Testis (tissue), 3 donors: ENCODE data around the gene ITPK1. TPM values are rescaled to one million over a fixed set of nuclear protein-coding genes. Genes with fewer than 3 reads are reported as not detected.

Experiments used
- DNase-seq: peaks from one replicate; pipeline ENCODE4 v3.0.0-alpha.2; 2019
- H3K27ac ChIP-seq, 2 donors: fragments of 200-600 bp; sonication (generic); one replicate each; pipeline ENCODE4 v1.5.1; 2019
- H3K27me3 ChIP-seq: fragments of 200-600 bp; sonication (generic); one replicate; pipeline ENCODE4 v1.5.1; 2019
- H3K36me3 ChIP-seq: fragments of 200-600 bp; sonication (generic); one replicate; pipeline ENCODE4 v1.5.1; 2017; ENCODE audit warnings: low read depth; ENCODE audit errors: missing control alignments
- H3K4me1 ChIP-seq: fragments of 200-600 bp; sonication (generic); one replicate; pipeline ENCODE4 v1.5.1; 2019
- H3K4me3 ChIP-seq, 2 donors: fragments of 200-600 bp; sonication (generic); one replicate each; pipeline ENCODE4 v1.5.1; 2017 to 2019
- H3K9me3 ChIP-seq: fragments of 200-600 bp; sonication (generic); one replicate; pipeline ENCODE4 v1.5.1; 2017
- POLR2A ChIP-seq: fragments of 450-650 bp; IDR thresholded peaks from one replicate; pipeline ENCODE4 v1.6.1; 2017; ENCODE audit warnings: antibody characterized with exemption, mild to moderate bottlenecking, moderate library complexity
- whole genome bisulfite sequencing, 2 donors: methylation state at CpG; one replicate each; pipeline ENCODE4 v1.1.5; 2018; 5-methylcytosine and 5-hydroxymethylcytosine counted together
- intact Hi-C: fragments of 100-400 bp; cut with DNase I; formaldehyde crosslinking; loops from one replicate; pipeline ENCODE4 v1.15.1; 2023; ENCODE audit warnings: low total_unique reads
- polyA plus RNA-seq: library from polyadenylated mRNA; stranded (reverse); fragments of 350-450 nt; fragmentation: Illumina TruSeq; extraction: RNeasy Lipid Tissue Mini Kit (QIAGEN cat#74804); gene quantifications from one replicate; pipeline ENCODE4 v1.2.3, GENCODE V29; 2014; ENCODE audit warnings: low read depth, low replicate concordance; ENCODE audit not compliant: insufficient read depth
- total RNA-seq, 2 donors: library from RNA; depleted of rRNA; stranded (reverse); fragments of >200 nt; gene quantifications; one replicate each; pipeline ENCODE4 v1.2.3, GENCODE V29; 2016
- TF ChIP-seq, protein P1 (sequence below), 3 experiments: fragments of 450-650 bp in 2 of 3; fragments of 200-600 bp in 1 of 3; sonication (generic) in 1 of 3; IDR thresholded peaks; one replicate each; pipeline ENCODE4 v1.5.1; 2016 to 2019; ENCODE audit warnings: antibody characterized with exemption in 3 of 3, mild to moderate bottlenecking in 2 of 3, moderate library complexity in 1 of 3

Gene ITPK1
- total and polyA plus RNA-seq, 3 donors from 2014 or later = 78.3 to 92.5 (median 90.6) TPM

DNA sequence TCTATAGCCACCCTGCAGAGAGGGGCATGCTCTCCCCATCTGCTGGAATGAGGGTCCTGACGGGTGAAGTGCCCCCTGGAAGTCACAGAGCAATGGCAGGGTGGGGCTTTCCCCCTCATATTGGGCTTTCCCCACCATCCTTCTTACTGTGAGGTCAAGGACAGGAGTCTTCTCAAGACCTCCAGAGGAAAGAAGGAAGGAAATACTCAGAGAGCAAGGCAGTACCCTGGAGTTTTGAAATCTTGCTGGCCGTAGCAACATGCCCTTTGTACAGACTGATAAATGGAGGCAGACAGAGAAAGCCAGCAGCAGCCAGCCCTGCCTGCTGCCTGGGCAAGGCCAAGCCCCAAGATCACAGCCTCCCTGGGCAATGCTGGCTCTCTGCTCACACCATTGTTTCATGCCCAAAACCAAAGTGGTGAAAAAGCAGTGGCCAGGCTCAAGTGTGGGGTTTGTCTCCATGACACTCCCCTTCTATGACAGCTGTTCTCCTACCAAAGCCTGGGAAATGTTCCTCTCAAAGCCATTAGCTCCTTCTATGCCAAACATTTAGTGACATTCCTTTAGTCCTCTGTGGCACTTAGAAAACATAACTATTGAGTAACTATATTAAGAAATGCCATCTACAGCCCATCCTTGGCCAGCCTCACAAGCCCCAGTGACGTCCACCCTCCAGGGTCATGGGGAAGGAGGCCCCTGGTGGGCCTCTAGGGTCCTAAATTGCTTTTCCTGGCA is 13.2 kb upstream of the ITPK1 start:
- no peak for TF ChIP-seq POLR2A
- TF ChIP-seq, protein P1, sequence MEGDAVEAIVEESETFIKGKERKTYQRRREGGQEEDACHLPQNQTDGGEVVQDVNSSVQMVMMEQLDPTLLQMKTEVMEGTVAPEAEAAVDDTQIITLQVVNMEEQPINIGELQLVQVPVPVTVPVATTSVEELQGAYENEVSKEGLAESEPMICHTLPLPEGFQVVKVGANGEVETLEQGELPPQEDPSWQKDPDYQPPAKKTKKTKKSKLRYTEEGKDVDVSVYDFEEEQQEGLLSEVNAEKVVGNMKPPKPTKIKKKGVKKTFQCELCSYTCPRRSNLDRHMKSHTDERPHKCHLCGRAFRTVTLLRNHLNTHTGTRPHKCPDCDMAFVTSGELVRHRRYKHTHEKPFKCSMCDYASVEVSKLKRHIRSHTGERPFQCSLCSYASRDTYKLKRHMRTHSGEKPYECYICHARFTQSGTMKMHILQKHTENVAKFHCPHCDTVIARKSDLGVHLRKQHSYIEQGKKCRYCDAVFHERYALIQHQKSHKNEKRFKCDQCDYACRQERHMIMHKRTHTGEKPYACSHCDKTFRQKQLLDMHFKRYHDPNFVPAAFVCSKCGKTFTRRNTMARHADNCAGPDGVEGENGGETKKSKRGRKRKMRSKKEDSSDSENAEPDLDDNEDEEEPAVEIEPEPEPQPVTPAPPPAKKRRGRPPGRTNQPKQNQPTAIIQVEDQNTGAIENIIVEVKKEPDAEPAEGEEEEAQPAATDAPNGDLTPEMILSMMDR (IDR thresholded peaks at IDR 0.05) = no peak
- peaks cover 5% of the 10 kb centered on the region for H3K4me1 ChIP-seq
- 76 to 88% methylated on average over 2 to 3 of the region's 3 CpGs for WGBS, 2 donors
- no peaks in the 10 kb centered on the region for H3K9me3 ChIP-seq
- H3K36me3 ChIP-seq = no peaks in the 10 kb centered on the region
- intact Hi-C loops = no loop called here
- no peaks in the 10 kb centered on the region for H3K27me3 ChIP-seq
- DNase-seq = no peak
- H3K27ac ChIP-seq = no peak overlapping the region
- H3K4me3 ChIP-seq = no peak overlapping the region

DNA sequence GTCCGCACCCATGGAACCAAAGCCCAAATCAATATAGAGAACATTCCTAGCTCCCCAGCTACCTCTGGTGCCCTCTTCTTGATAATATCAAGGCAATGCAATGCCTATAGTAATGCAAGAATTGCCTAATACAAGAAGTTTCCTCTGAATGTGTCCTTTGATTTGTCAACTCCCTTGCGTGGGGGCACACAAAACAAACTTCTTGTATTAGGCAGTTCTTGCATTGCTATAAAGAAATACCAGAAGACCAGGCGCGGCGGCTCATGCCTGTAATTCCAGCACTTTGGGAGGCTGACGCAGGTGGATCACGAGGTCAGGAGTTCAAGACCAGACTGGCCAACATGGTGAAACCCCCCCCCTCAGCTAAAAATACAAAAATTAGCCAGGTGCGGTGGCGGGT is 10.4 kb upstream of the ITPK1 start:
- intact Hi-C loops = no loop called here
- 92 to 93% methylated on average over 9 of the region's 9 CpGs for WGBS, 2 donors

DNA sequence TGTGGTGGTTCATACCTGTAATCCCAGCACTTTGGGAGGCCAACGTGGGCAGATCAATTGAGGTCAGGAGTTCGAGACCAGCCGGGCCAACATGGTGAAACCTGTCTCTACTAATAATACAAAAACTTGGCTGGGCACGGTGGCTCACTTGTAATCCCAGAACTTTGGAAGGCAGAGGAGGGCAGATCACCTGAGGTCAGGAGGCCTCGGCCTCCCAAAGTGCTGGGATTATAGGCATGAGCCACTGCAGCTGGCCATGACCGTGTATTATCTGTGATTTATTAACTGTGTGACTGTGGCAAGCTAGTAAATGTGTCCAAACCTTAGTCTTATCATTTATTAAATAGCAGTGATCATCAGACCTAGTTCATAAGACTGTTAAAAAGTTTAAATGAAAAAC is 7.1 kb upstream of the ITPK1 start:
- no peaks in the 10 kb centered on the region for H3K36me3 ChIP-seq
- no peak overlapping the region for H3K27ac ChIP-seq
- no peak for DNase-seq
- TF ChIP-seq, protein P1 (IDR thresholded peaks at IDR 0.05) = no peak
- no peak for TF ChIP-seq POLR2A
- intact Hi-C loops = no loop called here
- no peaks in the 10 kb centered on the region for H3K27me3 ChIP-seq
- no peak overlapping the region for H3K4me3 ChIP-seq
- whole genome bisulfite sequencing, 2 donors = 84 to 89% methylated on average over 6 of the region's 6 CpGs
- H3K9me3 ChIP-seq = no peaks in the 10 kb centered on the region
- H3K4me1 ChIP-seq = no peaks in the 10 kb centered on the region

More for the DNA sequence above, 10.4 kb upstream of the ITPK1 start:
- Histone ChIP-seq H3K4me1 (no peaks in the 10 kb centered on the region), H3K36me3 (no peaks in the 10 kb centered on the region), H3K27ac (no peak overlapping the region), H3K27me3 (no peaks in the 10 kb centered on the region), H3K9me3 (no peaks in the 10 kb centered on the region), H3K4me3 (no peak overlapping the region)
- TF ChIP-seq, protein P1 (IDR thresholded peaks at IDR 0.05) = no peak
- no peak for TF ChIP-seq POLR2A
- no peak for DNase-seq

DNA sequence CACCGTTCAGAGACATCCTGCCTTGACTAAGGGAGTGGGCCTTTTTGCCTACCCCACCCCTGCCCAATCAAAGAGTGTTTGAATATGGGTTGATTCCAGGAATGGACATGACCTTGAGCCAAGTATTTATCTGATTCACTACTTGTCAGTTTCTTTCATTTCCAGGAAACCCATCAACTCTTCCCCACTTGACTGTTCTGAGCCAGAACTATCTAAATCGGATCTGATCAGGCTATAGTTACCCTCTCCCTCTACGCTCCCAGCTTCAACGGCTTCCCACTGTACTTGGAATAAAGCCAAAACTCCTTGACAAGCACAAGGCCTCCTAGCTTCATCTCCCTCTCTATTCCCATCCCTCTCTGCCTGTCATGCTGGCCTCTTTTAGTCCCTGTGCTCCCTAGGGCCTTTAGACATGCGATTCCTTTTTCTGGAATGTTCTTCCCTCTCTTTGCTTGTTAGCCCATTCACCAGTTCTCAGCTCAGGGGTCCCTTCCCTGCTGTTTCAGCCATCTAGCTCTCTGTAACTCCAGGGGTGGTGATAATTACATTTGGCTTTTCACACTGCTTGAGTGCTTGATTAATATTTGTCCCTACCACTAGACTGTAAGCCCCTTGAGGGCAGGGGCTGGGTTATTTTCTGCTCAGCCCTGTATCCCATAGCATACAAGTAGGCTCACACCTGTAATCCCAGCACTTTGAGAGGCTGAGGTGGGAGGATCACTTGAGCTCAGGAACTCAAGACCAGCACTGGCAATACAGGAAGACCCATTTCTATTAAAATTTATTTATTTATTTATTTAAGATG is 5.5 kb upstream of the ITPK1 start:
- DNase-seq = no peak
- Histone ChIP-seq H3K4me1 (peaks cover 7% of the 10 kb centered on the region), H3K4me3 (no peak overlapping the region), H3K27me3 (no peaks in the 10 kb centered on the region), H3K9me3 (no peaks in the 10 kb centered on the region), H3K27ac (no peak overlapping the region), H3K36me3 (no peaks in the 10 kb centered on the region)
- intact Hi-C loops = no loop called here
- no peak for TF ChIP-seq POLR2A
- TF ChIP-seq, protein P1 (IDR thresholded peaks at IDR 0.05) = no peak
- 57 to 58% methylated on average over 5 of the region's 5 CpGs for WGBS, 2 donors
